Upper lobe of left lung (tissue), 6 donors: ENCODE results near the gene TMEM132A. TPM values are rescaled to one million over a fixed set of nuclear protein-coding genes. Genes with fewer than 3 reads are reported as not detected.

Experiments
- ATAC-seq, 2 donors: fragments of 200-7000 bp; cut with Tn5 transposase; one replicate each; pipeline ENCODE4 v1.9.1; 2022; ENCODE audit warnings: mild to moderate bottlenecking in 2 of 2, moderate library complexity in 2 of 2; ENCODE audit not compliant: low FRiP score in 2 of 2
- DNase-seq, 2 donors: peaks; one replicate each; pipeline ENCODE4 v3.0.0-alpha.2; 2019 to 2020
- H3K27ac ChIP-seq, 4 donors: fragments of 200-600 bp; sonication (generic); one replicate each; pipeline ENCODE4 v1.5.1; 2016 to 2019
- H3K27me3 ChIP-seq, 4 donors: fragments of 200-600 bp; sonication (generic); one replicate each; pipeline ENCODE4 v1.5.1; 2017 to 2019
- H3K36me3 ChIP-seq, 4 donors: fragments of 200-600 bp; sonication (generic); one replicate each; pipeline ENCODE4 v1.5.1; 2016 to 2019
- H3K4me1 ChIP-seq, 4 donors: fragments of 200-600 bp; sonication (generic); one replicate each; pipeline ENCODE4 v1.5.1; 2018 to 2019
- H3K4me3 ChIP-seq, 4 donors: fragments of 200-600 bp; sonication (generic); one replicate each; pipeline ENCODE4 v1.5.1; 2017 to 2019; ENCODE audit warnings: mild to moderate bottlenecking in 2 of 4, moderate library complexity in 1 of 4
- H3K9me3 ChIP-seq, 4 donors: fragments of 200-600 bp; sonication (generic); one replicate each; pipeline ENCODE4 v1.5.1; 2018 to 2019
- EP300 ChIP-seq, 4 donors: sonication (generic); formaldehyde crosslinking; IDR thresholded peaks; one replicate each; pipeline ENCODE4 v1.5.1; 2017; ENCODE audit warnings: antibody characterized with exemption in 4 of 4, control low read depth in 2 of 4
- POLR2A ChIP-seq, 4 donors: fragments of 450-650 bp; IDR thresholded peaks; one replicate each; pipeline ENCODE4 v1.5.1; 2016 to 2017; ENCODE audit warnings: antibody characterized with exemption in 4 of 4, mild to moderate bottlenecking in 2 of 4
- POLR2AphosphoS5 ChIP-seq, 2 donors: sonication (generic); formaldehyde crosslinking; IDR thresholded peaks; one replicate each; pipeline ENCODE4 v1.5.1; 2017; ENCODE audit warnings: antibody characterized with exemption in 2 of 2
- WGBS, 2 donors: methylation state at CpG; one replicate each; pipeline ENCODE4 v1.1.5; 2017 to 2018; 5-methylcytosine and 5-hydroxymethylcytosine counted together
- total RNA-seq, 6 donors: library from RNA; depleted of rRNA in 4 of 6; stranded (reverse); fragments of >200 nt in 4 of 6; gene quantifications; one replicate each; pipeline versions ENCODE4 v1.1.0 to v1.2.1, GENCODE V29; 2016 to 2021
- TF ChIP-seq, protein P1 (sequence below), 6 experiments: fragments of 450-650 bp in 4 of 6; fragments of 200-600 bp in 2 of 6; sonication (generic) in 2 of 6; IDR thresholded peaks; one replicate each; pipeline ENCODE4 v1.5.1; 2016 to 2019; ENCODE audit warnings: antibody characterized with exemption in 6 of 6
- donor health status: DM: no; HTN: no; CAD: no; lungs with moderate emphysema.
- donor health status: DM: no; HTN: yes; CAD: no; lungs with severe emphysema.

TMEM132A gene
- total RNA-seq, 6 donors from 2014 or later = 3.6 to 18.2 (median 9.4) TPM

DNA sequence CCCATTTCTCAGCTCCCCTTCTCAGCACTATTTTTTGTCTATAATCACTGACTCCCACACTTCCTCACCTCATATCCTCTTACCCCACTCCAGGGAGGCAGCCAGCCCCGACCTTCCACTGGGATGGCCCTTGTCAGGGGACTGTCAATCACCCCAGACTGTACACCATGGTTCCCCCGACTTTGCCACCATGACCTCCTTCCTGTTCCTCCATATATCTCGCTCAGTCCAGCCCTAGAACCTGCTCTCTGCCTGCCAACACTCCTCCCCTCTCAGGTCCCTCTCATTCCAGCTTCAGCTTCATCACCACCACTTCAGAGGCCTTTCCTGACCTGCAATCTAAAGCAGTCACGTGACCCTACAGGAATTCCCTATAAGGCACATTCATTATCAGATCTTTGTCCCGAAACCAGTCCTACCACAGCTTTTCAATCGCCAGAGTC lies 34.4 kb upstream of the TMEM132A start:
- H3K9me3 ChIP-seq = no peaks in the 10 kb centered on the region
- peak overlapping the region in 1 of 4 donors; percentile 61 for H3K27ac ChIP-seq
- no peak for DNase-seq
- H3K36me3 ChIP-seq = peaks cover 6 to 51% (median 15%) of the 10 kb centered on the region in 4 donors
- peak in 1 of 2 donors; percentile 40 for ATAC-seq
- TF ChIP-seq POLR2A (IDR thresholded peaks at IDR 0.05) (no peak), EP300 (IDR thresholded peaks at IDR 0.05) (no peak), POLR2AphosphoS5 (IDR thresholded peaks at IDR 0.05) (no peak)
- TF ChIP-seq, protein P1, sequence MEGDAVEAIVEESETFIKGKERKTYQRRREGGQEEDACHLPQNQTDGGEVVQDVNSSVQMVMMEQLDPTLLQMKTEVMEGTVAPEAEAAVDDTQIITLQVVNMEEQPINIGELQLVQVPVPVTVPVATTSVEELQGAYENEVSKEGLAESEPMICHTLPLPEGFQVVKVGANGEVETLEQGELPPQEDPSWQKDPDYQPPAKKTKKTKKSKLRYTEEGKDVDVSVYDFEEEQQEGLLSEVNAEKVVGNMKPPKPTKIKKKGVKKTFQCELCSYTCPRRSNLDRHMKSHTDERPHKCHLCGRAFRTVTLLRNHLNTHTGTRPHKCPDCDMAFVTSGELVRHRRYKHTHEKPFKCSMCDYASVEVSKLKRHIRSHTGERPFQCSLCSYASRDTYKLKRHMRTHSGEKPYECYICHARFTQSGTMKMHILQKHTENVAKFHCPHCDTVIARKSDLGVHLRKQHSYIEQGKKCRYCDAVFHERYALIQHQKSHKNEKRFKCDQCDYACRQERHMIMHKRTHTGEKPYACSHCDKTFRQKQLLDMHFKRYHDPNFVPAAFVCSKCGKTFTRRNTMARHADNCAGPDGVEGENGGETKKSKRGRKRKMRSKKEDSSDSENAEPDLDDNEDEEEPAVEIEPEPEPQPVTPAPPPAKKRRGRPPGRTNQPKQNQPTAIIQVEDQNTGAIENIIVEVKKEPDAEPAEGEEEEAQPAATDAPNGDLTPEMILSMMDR (IDR thresholded peaks at IDR 0.05) = no peak
- WGBS, 2 donors = 57 to 60% methylated on average over 6 of the region's 6 CpGs
- H3K4me1 ChIP-seq = peaks cover 0 to 11% (median 3%) of the 10 kb centered on the region in 4 donors
- no peaks in the 10 kb centered on the region for H3K27me3 ChIP-seq
- H3K4me3 ChIP-seq = no peak overlapping the region

DNA sequence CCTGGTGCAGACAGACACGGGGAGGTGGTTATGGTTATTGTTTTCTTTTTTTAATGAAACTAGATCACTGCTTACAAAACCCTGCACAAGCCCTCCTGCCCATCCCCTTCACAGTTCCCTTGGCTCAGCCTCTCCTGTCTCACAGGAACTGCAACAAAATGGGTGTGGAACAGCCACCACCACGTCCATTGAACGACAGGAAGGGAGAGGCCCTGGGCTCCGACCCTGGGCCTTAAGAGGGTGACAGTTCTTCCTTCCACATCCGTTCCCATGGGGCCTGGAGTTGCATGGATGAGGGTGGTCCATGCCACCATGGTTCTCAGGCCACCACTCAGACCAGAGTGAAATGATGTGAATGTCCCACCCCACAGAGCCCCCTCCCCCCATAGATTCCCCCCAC lies 33.6 kb upstream of the TMEM132A start:
- H3K27me3 ChIP-seq = no peaks in the 10 kb centered on the region
- no peaks in the 10 kb centered on the region for H3K9me3 ChIP-seq
- H3K4me3 ChIP-seq = no peak overlapping the region
- WGBS, 2 donors = 43 to 49% methylated on average over 5 of the region's 5 CpGs
- TF ChIP-seq, protein P1 (IDR thresholded peaks at IDR 0.05) = no peak
- no peak for TF ChIP-seq EP300 (IDR thresholded peaks at IDR 0.05)
- no peak for TF ChIP-seq POLR2A (IDR thresholded peaks at IDR 0.05)
- no peak for TF ChIP-seq POLR2AphosphoS5 (IDR thresholded peaks at IDR 0.05)
- DNase-seq (no peak), ATAC-seq (no peak)
- peaks cover 7 to 59% (median 22%) of the 10 kb centered on the region in 4 donors for H3K36me3 ChIP-seq
- H3K27ac ChIP-seq = peak overlapping the region in 2 of 4 donors; percentile 23 to 61
- peaks cover 0 to 11% (median 3%) of the 10 kb centered on the region in 4 donors for H3K4me1 ChIP-seq

DNA sequence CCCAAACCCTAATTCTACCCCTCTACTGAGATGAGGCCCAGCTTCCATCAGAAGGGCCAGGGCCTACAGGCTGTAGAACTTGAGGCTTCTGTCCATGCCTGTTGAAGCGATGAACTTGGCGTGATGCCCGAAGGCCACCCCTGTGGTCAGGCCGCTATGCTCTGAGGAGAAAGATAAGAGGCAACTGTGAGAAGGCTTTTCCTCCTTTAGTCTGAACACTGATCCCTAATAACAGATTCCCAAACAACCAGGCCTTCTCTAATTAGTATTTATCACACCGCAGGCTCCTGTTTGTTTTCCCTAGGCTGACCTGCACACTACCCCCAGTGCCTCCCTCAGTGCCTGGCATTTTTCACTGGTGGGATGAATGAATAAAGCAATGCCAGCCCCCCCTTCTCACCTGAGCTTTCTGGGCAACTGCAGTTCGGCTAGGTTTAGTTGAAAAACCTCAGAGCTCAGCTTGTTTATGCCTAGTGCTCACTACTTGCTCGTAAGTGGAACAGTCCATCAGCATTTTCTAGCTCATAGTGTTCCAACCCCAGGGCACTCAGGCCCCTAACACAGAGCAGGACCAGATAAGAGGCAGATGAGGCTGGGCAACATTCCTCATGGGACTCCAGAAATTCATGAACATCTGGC lies 33.0 kb upstream of the TMEM132A start:
- Histone ChIP-seq H3K27ac (peak overlapping the region in 2 of 4 donors; percentile 23 to 57), H3K36me3 (peaks cover 12 to 65% (median 28%) of the 10 kb centered on the region in 4 donors), H3K4me1 (peaks cover 0 to 11% (median 3%) of the 10 kb centered on the region in 4 donors), H3K4me3 (no peak overlapping the region), H3K9me3 (no peaks in the 10 kb centered on the region), H3K27me3 (no peaks in the 10 kb centered on the region)
- WGBS, 2 donors = 78 to 82% methylated on average over 7 of the region's 7 CpGs
- DNase-seq (no peak), ATAC-seq (no peak)
- TF ChIP-seq POLR2AphosphoS5 (IDR thresholded peaks at IDR 0.05) = no peak

DNA sequence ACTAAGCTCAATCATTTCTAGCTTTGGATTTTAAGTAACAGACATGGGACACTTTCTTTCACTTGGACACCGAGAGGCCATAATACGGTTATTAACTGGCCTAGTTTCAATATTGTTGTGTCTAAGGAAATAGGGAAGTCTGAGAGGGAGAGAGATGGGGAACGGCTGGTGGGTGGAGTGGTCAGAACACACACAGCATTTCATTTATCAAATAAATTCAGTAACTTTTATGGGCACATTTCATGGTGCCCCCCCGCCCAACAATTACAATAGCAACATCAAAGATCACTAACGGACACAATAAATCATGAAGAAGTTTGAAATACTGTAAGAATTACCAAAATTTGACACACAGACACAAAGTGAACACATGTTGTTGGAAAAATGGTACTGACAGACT lies 28.6 kb upstream of the TMEM132A start:
- H3K9me3 ChIP-seq = no peaks in the 10 kb centered on the region
- no peaks in the 10 kb centered on the region for H3K27me3 ChIP-seq
- peaks cover 0 to 2% (median 0%) of the 10 kb centered on the region in 4 donors for H3K4me1 ChIP-seq
- WGBS, 2 donors = 69 to 84% methylated on average over 5 of the region's 5 CpGs
- no peak for DNase-seq
- no peak overlapping the region for H3K27ac ChIP-seq
- no peak overlapping the region for H3K4me3 ChIP-seq
- peaks cover 44 to 95% (median 65%) of the 10 kb centered on the region in 4 donors for H3K36me3 ChIP-seq
- ATAC-seq = peak in 1 of 2 donors; percentile 42
- TF ChIP-seq POLR2AphosphoS5 (IDR thresholded peaks at IDR 0.05) (no peak), EP300 (IDR thresholded peaks at IDR 0.05) (no peak), POLR2A (IDR thresholded peaks at IDR 0.05) (no peak)
- TF ChIP-seq, protein P1 (IDR thresholded peaks at IDR 0.05) = no peak

DNA sequence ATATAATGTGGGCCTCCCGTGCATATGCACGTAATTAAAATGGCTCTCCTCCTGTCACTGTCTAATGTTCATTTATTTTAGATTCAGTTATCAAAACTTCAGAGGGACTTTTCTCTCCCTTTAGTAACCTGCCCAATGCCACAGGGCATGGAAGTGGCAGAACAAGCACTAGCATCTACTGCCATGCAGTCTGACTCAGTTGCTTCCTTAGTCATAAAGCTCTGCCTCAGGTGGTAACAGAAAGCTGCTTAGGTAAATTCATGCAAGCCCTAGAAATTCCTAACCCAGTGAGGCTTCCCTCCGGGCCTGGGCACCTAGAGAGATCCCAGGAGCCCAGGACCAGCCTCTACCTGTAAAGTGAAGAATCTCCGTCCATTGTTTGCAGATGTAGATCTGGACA lies 26.8 kb upstream of the TMEM132A start:
- H3K27me3 ChIP-seq = no peaks in the 10 kb centered on the region
- no peak for DNase-seq
- no peaks in the 10 kb centered on the region for H3K4me1 ChIP-seq
- H3K36me3 ChIP-seq = peaks cover 61 to 99% (median 82%) of the 10 kb centered on the region in 4 donors
- TF ChIP-seq POLR2A (IDR thresholded peaks at IDR 0.05) (no peak), POLR2AphosphoS5 (IDR thresholded peaks at IDR 0.05) (no peak), EP300 (IDR thresholded peaks at IDR 0.05) (no peak)
- TF ChIP-seq, protein P1 (IDR thresholded peaks at IDR 0.05) = no peak
- 95 to 96% methylated on average over 4 of the region's 4 CpGs for WGBS, 2 donors
- no peaks in the 10 kb centered on the region for H3K9me3 ChIP-seq
- no peak overlapping the region for H3K4me3 ChIP-seq
- no peak overlapping the region for H3K27ac ChIP-seq
- no peak for ATAC-seq
